ENCODE results near the gene HAPLN2.

HAPLN2 gene

GRCh38 chr1:156671804-156672203, 52.6 kb downstream of the HAPLN2 start:
- FAIRE-seq, result no peak
- no peak for TF ChIP-seq POLR2A (IDR thresholded peaks at IDR 0.05; ENCODE audit: low read depth, low read length)
- no peak for DNase-seq (ENCODE audit: insufficient read length, low spot score)

GRCh38 chr1:156673387-156674121, 54.3 kb downstream of the HAPLN2 start:
- FAIRE-seq (no peak), DNase-seq (ENCODE audit: insufficient read length, low spot score) (no peak)
- no peak for TF ChIP-seq POLR2A (IDR thresholded peaks at IDR 0.05; ENCODE audit: low read depth, low read length)
